A673 (cell line): Measurements from ENCODE around the gene RAP2B. TPM values are rescaled to one million over a fixed set of nuclear protein-coding genes. Genes with fewer than 3 reads are reported as not detected.

Experiments used
- BruUV-seq: library from RNA; stranded (reverse); fragments of 400-500 nt; replicated peaks from 2 replicates; lab custom pipeline; 2021; lab: Mats Ljungman, UMichigan
- CTCF ChIA-PET: fragments of 300-600 bp; sonication (Branson Sonifier 250); formaldehyde crosslinking; loops from one replicate; lab custom pipeline; 2022; ENCODE audit warnings: antibody characterized with exemption; lab: Charles Lee
- POLR2A ChIA-PET: fragments of 300-600 bp; sonication (Branson Sonifier 250); formaldehyde crosslinking; loops from one replicate; lab custom pipeline; 2022; ENCODE audit warnings: antibody characterized with exemption; ENCODE audit not compliant: low non-redundant PET; lab: Charles Lee
- DNase-seq: peaks from one replicate; pipeline ENCODE4 v3.0.0-alpha.2; 2015; ENCODE audit warnings: low spot score
- H3K27ac ChIP-seq: fragments of 200-600 bp; sonication (generic); 2 replicates; pipeline ENCODE4 v1.5.1; 2016; ENCODE audit warnings: mixed run types, low read depth, mild to moderate bottlenecking, mixed read lengths, antibody characterized with exemption, low read length; ENCODE audit not compliant: poor library complexity, severe bottlenecking
- H3K27me3 ChIP-seq: fragments of 200-600 bp; sonication (generic); replicated peaks from 2 replicates; pipeline ENCODE4 v1.6.1; 2017; ENCODE audit warnings: mixed run types, low read depth, mild to moderate bottlenecking, mixed read lengths, antibody characterized with exemption, low read length; ENCODE audit not compliant: insufficient read depth, poor library complexity
- H3K36me3 ChIP-seq: fragments of 200-600 bp; sonication (generic); 2 replicates; pipeline ENCODE4 v1.6.1; 2016; ENCODE audit warnings: mixed run types, mild to moderate bottlenecking, mixed read lengths, antibody characterized with exemption, low read length; ENCODE audit not compliant: insufficient read depth, poor library complexity, severe bottlenecking
- H3K4me1 ChIP-seq: fragments of 200-600 bp; sonication (generic); 2 replicates; pipeline ENCODE4 v1.6.1; 2017; ENCODE audit warnings: mixed run types, mild to moderate bottlenecking, mixed read lengths, antibody characterized with exemption, low read length; ENCODE audit not compliant: insufficient read depth, poor library complexity, severe bottlenecking
- H3K4me3 ChIP-seq: fragments of 200-600 bp; sonication (generic); 2 replicates; pipeline ENCODE4 v1.5.1; 2016; ENCODE audit warnings: low read depth, mixed run types, mild to moderate bottlenecking, mixed read lengths, low read length; ENCODE audit not compliant: poor library complexity, severe bottlenecking
- H3K9me3 ChIP-seq: fragments of 200-600 bp; sonication (generic); 2 replicates; pipeline ENCODE4 v1.6.1; 2016; ENCODE audit warnings: mixed run types, low read depth, mild to moderate bottlenecking, mixed read lengths, antibody characterized with exemption, low read length; ENCODE audit not compliant: poor library complexity, severe bottlenecking
- EZH2 ChIP-seq: fragments of 200-600 bp; sonication (generic); IDR thresholded peaks from 2 replicates; pipeline ENCODE4 v1.6.1; 2017; ENCODE audit warnings: borderline replicate concordance, low read depth, mild to moderate bottlenecking, mixed read lengths, antibody characterized with exemption, low read length; ENCODE audit not compliant: poor library complexity, severe bottlenecking
- intact Hi-C: fragments of 100-400 bp; cut with micrococcal nuclease; formaldehyde crosslinking; loops from one replicate; pipeline ENCODE4 v1.10.0; 2022; ENCODE audit not compliant: unreplicated experiment
- total RNA-seq: library from RNA; stranded (reverse); gene quantifications from 2 replicates; pipeline ENCODE4 v1.2.3, GENCODE V29; 2021
- TF ChIP-seq, protein P1 (sequence below): fragments of 300-800, 200-600 bp; sonication (generic); conservative IDR thresholded peaks from 2 replicates; pipeline ENCODE4 v1.5.1; 2017; ENCODE audit warnings: low read depth, mild to moderate bottlenecking, antibody characterized with exemption, low read length, moderate library complexity, mixed read lengths

The RAP2B gene
- total RNA-seq, 1 experiment from 2014 or later, result 15.8 TPM

DNA sequence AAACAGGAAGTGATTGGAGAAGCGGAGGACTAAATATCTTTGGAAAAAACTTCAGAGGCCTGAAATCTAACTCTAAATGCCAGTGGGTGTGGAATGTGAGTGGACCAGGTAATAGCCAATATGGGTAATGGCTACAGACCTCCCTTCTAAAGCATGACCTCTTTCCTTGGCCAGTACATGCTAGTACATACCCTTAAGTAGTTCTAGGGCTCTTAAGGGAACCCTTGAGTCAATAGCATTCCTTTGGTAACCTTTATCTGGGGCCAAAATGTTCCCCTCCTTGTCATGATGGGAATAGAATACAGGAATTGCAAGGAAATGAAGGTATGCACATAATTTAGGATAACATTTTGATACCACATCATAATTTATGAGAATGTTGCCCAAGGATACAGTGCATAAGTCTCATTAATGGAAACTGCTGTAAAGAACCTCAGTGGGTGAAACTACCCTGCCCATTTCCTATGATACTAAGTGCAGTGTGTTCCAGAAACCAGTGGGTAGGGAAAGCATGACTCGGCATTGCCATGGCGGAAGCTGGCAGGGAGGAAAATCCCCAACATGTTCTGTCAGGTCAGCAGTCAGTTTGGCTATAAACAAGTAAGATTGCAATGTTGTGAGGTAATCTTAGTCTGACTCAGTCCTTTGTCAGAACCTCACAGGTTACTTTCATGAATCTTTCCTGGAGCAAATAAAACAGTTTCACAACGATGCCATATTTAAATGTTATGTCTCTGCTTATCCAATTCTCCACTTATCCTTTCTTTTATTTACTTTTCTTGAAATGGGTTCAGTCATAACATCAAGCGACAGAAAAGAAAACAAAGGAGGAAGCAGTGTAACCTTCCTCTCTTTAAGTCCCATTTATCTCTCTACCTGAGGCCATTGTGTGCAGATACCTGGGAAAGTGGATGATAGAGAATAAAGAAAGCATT lies 23.5 kb upstream of the RAP2B start:
- Histone ChIP-seq H3K27ac (no peak overlapping the region), H3K36me3 (no peaks in the 10 kb centered on the region), H3K27me3 (no peaks in the 10 kb centered on the region), H3K9me3 (no peaks in the 10 kb centered on the region), H3K4me3 (no peak overlapping the region), H3K4me1 (peaks cover 6% of the 10 kb centered on the region)
- intact Hi-C loops, result no loop called here
- BruUV-seq, result no TSS peak
- TF ChIP-seq, protein P1, sequence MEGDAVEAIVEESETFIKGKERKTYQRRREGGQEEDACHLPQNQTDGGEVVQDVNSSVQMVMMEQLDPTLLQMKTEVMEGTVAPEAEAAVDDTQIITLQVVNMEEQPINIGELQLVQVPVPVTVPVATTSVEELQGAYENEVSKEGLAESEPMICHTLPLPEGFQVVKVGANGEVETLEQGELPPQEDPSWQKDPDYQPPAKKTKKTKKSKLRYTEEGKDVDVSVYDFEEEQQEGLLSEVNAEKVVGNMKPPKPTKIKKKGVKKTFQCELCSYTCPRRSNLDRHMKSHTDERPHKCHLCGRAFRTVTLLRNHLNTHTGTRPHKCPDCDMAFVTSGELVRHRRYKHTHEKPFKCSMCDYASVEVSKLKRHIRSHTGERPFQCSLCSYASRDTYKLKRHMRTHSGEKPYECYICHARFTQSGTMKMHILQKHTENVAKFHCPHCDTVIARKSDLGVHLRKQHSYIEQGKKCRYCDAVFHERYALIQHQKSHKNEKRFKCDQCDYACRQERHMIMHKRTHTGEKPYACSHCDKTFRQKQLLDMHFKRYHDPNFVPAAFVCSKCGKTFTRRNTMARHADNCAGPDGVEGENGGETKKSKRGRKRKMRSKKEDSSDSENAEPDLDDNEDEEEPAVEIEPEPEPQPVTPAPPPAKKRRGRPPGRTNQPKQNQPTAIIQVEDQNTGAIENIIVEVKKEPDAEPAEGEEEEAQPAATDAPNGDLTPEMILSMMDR, result no peak
- no peak for TF ChIP-seq EZH2
- DNase-seq, result peak; percentile 50
- CTCF ChIA-PET, result no interaction called here
- POLR2A ChIA-PET, result no interaction called here

DNA sequence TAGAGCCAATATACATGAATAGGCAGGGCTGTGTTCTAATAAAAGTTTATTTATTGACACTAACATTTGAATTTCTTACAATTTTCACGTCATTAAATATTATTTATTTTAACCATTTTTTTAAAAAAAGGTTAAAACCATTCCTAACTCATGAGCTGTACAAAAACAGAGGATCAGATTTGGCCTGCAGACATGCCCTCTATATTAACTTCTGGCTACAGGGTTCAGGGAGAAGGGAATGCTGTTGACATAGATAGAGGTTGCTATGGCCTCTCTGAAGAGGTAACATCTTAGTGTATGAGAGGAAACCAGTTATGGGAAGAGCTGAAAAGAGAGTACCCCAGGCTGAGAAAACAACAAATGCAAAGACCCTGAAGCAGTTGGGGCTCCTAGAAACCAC lies 19.1 kb upstream of the RAP2B start:
- no peaks in the 10 kb centered on the region for H3K36me3 ChIP-seq
- no peaks in the 10 kb centered on the region for H3K27me3 ChIP-seq
- no peak overlapping the region for H3K4me3 ChIP-seq
- intact Hi-C loops, result no loop called here
- no peak for TF ChIP-seq EZH2
- TF ChIP-seq, protein P1, result no peak
- POLR2A ChIA-PET, result no interaction called here
- CTCF ChIA-PET, result no interaction called here
- no TSS peak for BruUV-seq
- no peak overlapping the region for H3K27ac ChIP-seq
- no peak for DNase-seq
- H3K9me3 ChIP-seq, result no peaks in the 10 kb centered on the region
- peaks cover 25% of the 10 kb centered on the region for H3K4me1 ChIP-seq

DNA sequence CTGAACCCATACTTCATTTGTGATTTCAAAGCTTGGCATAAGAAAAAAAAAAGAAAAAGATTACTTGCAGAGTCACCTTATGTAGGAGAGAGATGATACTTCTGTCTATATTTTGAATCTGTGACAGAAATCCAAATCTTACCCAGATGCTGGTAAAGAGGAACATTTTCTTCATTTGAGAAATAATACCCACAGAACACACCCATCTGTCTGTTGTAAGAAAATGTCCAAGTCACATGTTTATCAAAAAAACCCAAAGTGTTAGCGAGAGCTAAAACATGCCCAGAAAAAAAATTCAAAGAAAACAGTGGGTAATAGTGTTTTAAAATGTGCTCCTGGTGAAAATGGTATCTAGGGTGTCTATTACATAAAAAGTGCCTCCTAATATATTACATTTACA lies 18.0 kb upstream of the RAP2B start:
- intact Hi-C loops, result no loop called here
- Histone ChIP-seq H3K27me3 (no peaks in the 10 kb centered on the region), H3K4me1 (peaks cover 21% of the 10 kb centered on the region), H3K9me3 (no peaks in the 10 kb centered on the region), H3K4me3 (no peak overlapping the region), H3K27ac (no peak overlapping the region), H3K36me3 (no peaks in the 10 kb centered on the region)
- TF ChIP-seq EZH2, result no peak
- TF ChIP-seq, protein P1, result no peak
- ChIA-PET POLR2A (no interaction called here), CTCF (no interaction called here)
- DNase-seq, result no peak
- no TSS peak for BruUV-seq
